Neural cell (in vitro differentiated cells): ENCODE data around the gene MCM3AP. TPM values are rescaled to one million over a fixed set of nuclear protein-coding genes. Genes with fewer than 3 reads are reported as not detected.

Source experiments
- H2AFZ ChIP-seq: fragments of 200-600, 300-800 bp; sonication (generic), shearing (Covaris generic); 2 replicates; pipeline ENCODE4 v1.6.0; 2014; ENCODE audit warnings: low read depth, mild to moderate bottlenecking, antibody characterized with exemption, low read length, moderate library complexity
- H3F3A ChIP-seq: fragments of 200-600 bp; shearing (Covaris generic); 2 replicates; pipeline ENCODE4 v1.6.1; 2016; ENCODE audit warnings: mild to moderate bottlenecking, moderate library complexity, mixed read lengths, antibody characterized with exemption, low read length; ENCODE audit not compliant: insufficient read depth, poor library complexity, severe bottlenecking
- H3K27ac ChIP-seq: fragments of 200-600, 300-800 bp; sonication (generic), shearing (Covaris generic); 2 replicates; pipeline ENCODE4 v1.5.1; 2014; ENCODE audit warnings: mild to moderate bottlenecking, low read length, moderate library complexity
- H3K27me3 ChIP-seq: fragments of 300-800, 200-600 bp; sonication (generic), shearing (Covaris generic); 2 replicates; pipeline ENCODE4 v1.6.0; 2014; ENCODE audit warnings: mild to moderate bottlenecking, low read depth, low read length, moderate library complexity; ENCODE audit not compliant: insufficient read depth
- H3K36me3 ChIP-seq: fragments of 300-800, 200-600 bp; sonication (generic), shearing (Covaris generic); 2 replicates; pipeline ENCODE4 v1.5.1; 2014; ENCODE audit warnings: mild to moderate bottlenecking, antibody characterized with exemption, low read length, moderate library complexity; ENCODE audit not compliant: insufficient read depth
- H3K4me2 ChIP-seq: fragments of 300-800, 200-600 bp; sonication (generic), shearing (Covaris generic); 2 replicates; pipeline ENCODE4 v1.6.0; 2014; ENCODE audit warnings: mild to moderate bottlenecking, low read length
- H3K4me3 ChIP-seq: fragments of 300-800, 200-600 bp; sonication (generic), shearing (Covaris generic); 2 replicates; pipeline ENCODE4 v1.5.1; 2014; ENCODE audit warnings: mild to moderate bottlenecking, low read length, moderate library complexity
- H3K79me2 ChIP-seq: fragments of 200-600 bp; shearing (Covaris generic); replicated peaks from 2 replicates; pipeline ENCODE4 v1.6.0; 2014; ENCODE audit warnings: mild to moderate bottlenecking, low read length, moderate library complexity; ENCODE audit not compliant: insufficient read depth
- H3K9ac ChIP-seq: fragments of 300-800, 200-600 bp; sonication (generic), shearing (Covaris generic); 2 replicates; pipeline ENCODE4 v1.6.1; 2016; ENCODE audit warnings: mild to moderate bottlenecking, low read length, mixed read lengths
- H3K9me2 ChIP-seq: fragments of 200-600 bp; shearing (Covaris generic); 2 replicates; pipeline ENCODE4 v1.6.1; 2016; ENCODE audit warnings: mild to moderate bottlenecking, low read length, mixed read lengths; ENCODE audit not compliant: insufficient read depth
- H3K9me3 ChIP-seq: fragments of 200-600, 300-800 bp; sonication (generic), shearing (Covaris generic); 2 replicates; pipeline ENCODE4 v1.6.1; 2016; ENCODE audit warnings: mild to moderate bottlenecking, mixed run types, low read length, moderate library complexity, mixed read lengths
- H4K20me1 ChIP-seq: fragments of 200-600 bp; shearing (Covaris generic); 2 replicates; pipeline ENCODE4 v1.6.1; 2016; ENCODE audit warnings: mild to moderate bottlenecking, mixed run types; ENCODE audit not compliant: insufficient read depth
- CTCF ChIP-seq: fragments of 450-650 bp; IDR thresholded peaks from 2 replicates; pipeline ENCODE4 v1.5.1; 2014; ENCODE audit warnings: antibody characterized with exemption, mild to moderate bottlenecking, moderate library complexity; ENCODE audit not compliant: poor library complexity, severe bottlenecking
- EP300 ChIP-seq: fragments of 450-650 bp; conservative IDR thresholded peaks from 2 replicates; pipeline ENCODE4 v1.6.1; 2014; ENCODE audit warnings: antibody characterized with exemption, mild to moderate bottlenecking, moderate library complexity; ENCODE audit not compliant: poor library complexity, severe bottlenecking
- EZH2 ChIP-seq: fragments of 200-600, 300-800 bp; shearing (Covaris generic), sonication (generic); IDR thresholded peaks from 2 replicates; pipeline ENCODE4 v1.6.1; 2014; ENCODE audit warnings: antibody characterized with exemption, low read length, borderline replicate concordance, mild to moderate bottlenecking; ENCODE audit not compliant: insufficient read depth, poor library complexity, severe bottlenecking
- MXI1 ChIP-seq: fragments of 450-650 bp; conservative IDR thresholded peaks from 2 replicates; pipeline ENCODE4 v1.6.1; 2014; ENCODE audit warnings: antibody characterized with exemption, mild to moderate bottlenecking; ENCODE audit not compliant: poor library complexity, severe bottlenecking
- POLR2AphosphoS5 ChIP-seq: IDR thresholded peaks from 2 replicates; pipeline ENCODE4 v1.6.1; 2012
- RAD21 ChIP-seq: fragments of 450-650 bp; conservative IDR thresholded peaks from 2 replicates; pipeline ENCODE4 v1.6.1; 2014; ENCODE audit warnings: antibody characterized with exemption, mild to moderate bottlenecking, moderate library complexity
- REST ChIP-seq: IDR thresholded peaks from 2 replicates; pipeline ENCODE4 v1.6.1; 2012; ENCODE audit warnings: borderline replicate concordance
- SMC3 ChIP-seq: fragments of 450-650 bp; conservative IDR thresholded peaks from 2 replicates; pipeline ENCODE4 v1.6.1; 2014; ENCODE audit warnings: antibody characterized with exemption, mild to moderate bottlenecking, moderate library complexity; ENCODE audit not compliant: poor library complexity
- TAF1 ChIP-seq: IDR thresholded peaks from 2 replicates; pipeline ENCODE4 v1.6.1; 2012; ENCODE audit warnings: low read depth
- polyA minus RNA-seq: library from RNA; depleted of rRNA, polyadenylated mRNA; stranded (reverse); fragments of >200 nt; gene quantifications from 2 replicates; pipeline ENCODE4 v1.2.3, GENCODE V29; 2014
- polyA plus RNA-seq: library from polyadenylated mRNA; depleted of rRNA; stranded (reverse); fragments of >200 nt; gene quantifications from 2 replicates; pipeline ENCODE4 v1.2.3, GENCODE V29; 2014

The MCM3AP gene
- polyA plus RNA-seq, result 74.2 and 90.7 TPM in 2 replicates
- 102 and 105 TPM in 2 replicates for polyA minus RNA-seq

- Histone ChIP-seq H4K20me1 (no peaks in the 10 kb centered on the region), H2AFZ (peak within 1 kb of the TSS; percentile 83), H3K79me2 (peaks cover 39% of the 10 kb centered on the region), H3K9ac (peak within 1 kb of the TSS; percentile 86), H3K9me3 (no peaks in the 10 kb centered on the region), H3K27ac (peak within 1 kb of the TSS; percentile 94), H3K27me3 (no peaks in the 10 kb centered on the region), H3K36me3 (peaks cover 9% of the 10 kb centered on the region), H3K9me2 (no peaks in the 10 kb centered on the region), H3K4me3 (peak within 1 kb of the TSS; percentile 89), H3F3A (no peaks in the 10 kb centered on the region), H3K4me2 (peak within 1 kb of the TSS; percentile 83)
- TF ChIP-seq SMC3 (no peak), TAF1 (no peak), REST (no peak), CTCF (no peak), POLR2AphosphoS5 (no peak), EP300 (no peak), MXI1 (no peak), RAD21 (no peak), EZH2 (no peak)
Measured at GRCh38 chr21:46285206-46285661, at the start of gene MCM3AP. TSS of gene MCM3AP (minus strand) at chr21:46285611. CDS start at chr21:46285286, 325 bp downstream.

- H3K9me3 ChIP-seq, result no peaks in the 10 kb centered on the region
- H3K4me2 ChIP-seq, result no peak overlapping the region
- no peak overlapping the region for H3K9ac ChIP-seq
- no peaks in the 10 kb centered on the region for H4K20me1 ChIP-seq
- H3F3A ChIP-seq, result no peaks in the 10 kb centered on the region
- no peaks in the 10 kb centered on the region for H3K27me3 ChIP-seq
- H2AFZ ChIP-seq, result no peak overlapping the region
- H3K27ac ChIP-seq, result no peak overlapping the region
- peaks cover 11% of the 10 kb centered on the region for H3K79me2 ChIP-seq
- no peak overlapping the region for H3K4me3 ChIP-seq
- TF ChIP-seq SMC3 (no peak), POLR2AphosphoS5 (no peak), MXI1 (no peak), EP300 (no peak), CTCF (no peak), EZH2 (no peak), TAF1 (no peak)
- no peaks in the 10 kb centered on the region for H3K9me2 ChIP-seq
- H3K36me3 ChIP-seq, result no peaks in the 10 kb centered on the region
Measured at GRCh38 chr21:46334351-46335140, 49.1 kb upstream of the MCM3AP start.
